HUDEP-2 (cell line): ENCODE measurements around the gene PPM1E.
A peak's percentile ranks its signal among the peaks of the same experiment; 100 is the strongest.
"Not testable (repeated sequence)": the region's sequence is repeated elsewhere in the genome, so short reads cannot be mapped to it uniquely, and the experiment has no call there.

ENCODE experiments used
- DNase-seq, 76 experiments: peaks; one replicate each; lab custom pipeline; 2025; ENCODE audit not compliant: unreplicated experiment in 76 of 76; lab: John Stamatoyannopoulos, UW

Gene PPM1E

GRCh38 chr17:58778482-58778881, 22.8 kb downstream of the PPM1E start:
- not testable (repeated sequence) for DNase-seq

DNA sequence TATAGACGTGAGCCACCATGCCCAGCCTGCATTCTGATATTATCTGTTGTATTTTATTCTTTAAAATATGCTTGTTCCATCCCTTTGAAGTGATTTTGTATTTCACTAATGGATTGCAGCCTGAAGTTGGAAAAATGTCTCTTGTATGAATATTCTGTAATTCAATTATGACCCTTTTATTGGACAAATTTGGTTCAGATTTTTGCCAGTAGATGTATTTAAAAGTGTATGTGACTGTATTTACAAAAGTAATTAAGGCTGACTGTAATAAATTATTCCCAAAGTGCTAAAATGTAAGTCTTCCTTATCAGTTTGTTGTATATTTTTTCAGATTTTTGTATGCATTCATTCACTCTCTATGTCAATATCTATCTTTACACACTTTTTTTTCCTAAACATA, 23.8 kb downstream of the PPM1E start:
- DNase-seq: no peak

DNA sequence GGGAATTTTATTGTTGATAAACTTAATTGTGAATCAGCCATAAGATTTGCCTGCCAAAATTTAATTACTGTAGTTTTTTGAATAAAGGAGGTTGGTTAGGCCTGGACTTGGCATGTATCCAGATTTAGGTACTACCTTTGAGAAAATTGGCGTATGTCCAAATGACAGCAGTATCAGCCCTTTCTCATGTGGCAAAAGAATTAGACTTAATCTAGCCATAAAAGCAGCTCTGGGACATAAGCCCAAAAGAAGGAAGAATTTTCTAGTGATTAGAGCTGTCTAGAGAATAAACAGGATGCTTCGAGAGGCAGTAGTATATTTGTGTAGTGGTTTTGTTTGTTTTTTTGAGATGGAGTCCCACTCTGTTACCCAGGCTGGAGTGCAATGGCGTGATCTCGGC, 27.7 kb downstream of the PPM1E start:
- peak in 27 of 76 experiments; percentile 2 to 54 (median 31) for DNase-seq

DNA sequence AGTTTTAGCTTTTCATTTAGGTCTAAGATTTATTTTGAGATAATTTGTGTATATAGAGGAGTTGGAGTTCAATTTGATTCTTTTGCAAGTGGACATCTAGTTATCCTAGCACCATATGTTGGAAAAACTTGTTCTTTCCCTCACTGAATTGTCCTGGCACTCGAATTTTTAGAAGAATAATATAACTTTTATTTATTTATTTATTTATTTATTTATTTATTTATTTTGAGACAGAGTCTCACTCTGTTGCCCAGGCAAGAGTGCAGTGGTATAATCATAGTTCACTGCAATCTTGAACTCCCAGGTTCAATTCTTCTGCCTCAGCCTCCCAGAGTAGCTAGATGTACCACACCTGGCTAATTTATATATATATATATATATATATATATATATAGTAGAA, 29.4 kb downstream of the PPM1E start:
- no peak for DNase-seq

- peak in 70 of 76 experiments; percentile 5 to 88 (median 62) for DNase-seq
Observed at GRCh38 chr17:58786586-58787295, 31.1 kb downstream of the PPM1E start.

- no peak for DNase-seq
Observed at GRCh38 chr17:58788199-58788598, 32.5 kb downstream of the PPM1E start.

- no peak for DNase-seq
Observed at GRCh38 chr17:58789160-58789559, 33.5 kb downstream of the PPM1E start.

GRCh38 chr17:58789831-58790230, 34.2 kb downstream of the PPM1E start:
- no peak for DNase-seq

DNA sequence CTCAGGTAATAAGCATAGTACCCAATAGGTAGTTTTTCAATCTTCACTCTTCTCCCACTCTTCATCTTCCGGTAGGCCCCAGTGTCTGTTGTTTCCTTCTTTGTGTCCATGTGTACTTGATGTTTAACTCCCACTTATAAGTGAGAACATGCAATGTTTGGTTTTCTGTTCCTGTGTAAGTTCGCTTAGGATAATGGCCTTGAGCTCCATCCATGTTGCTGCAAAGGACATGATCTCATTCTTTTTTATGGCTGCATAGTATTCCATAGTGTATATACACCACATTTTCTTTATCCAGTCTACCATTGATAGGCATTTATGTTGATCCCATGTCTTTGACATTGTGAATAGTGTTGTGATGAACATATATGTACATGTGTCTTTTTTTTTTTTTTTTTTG, 38.9 kb downstream of the PPM1E start:
- not testable (repeated sequence) for DNase-seq

- DNase-seq: no peak
Observed at GRCh38 chr17:58802188-58802587, 46.5 kb downstream of the PPM1E start.

DNA sequence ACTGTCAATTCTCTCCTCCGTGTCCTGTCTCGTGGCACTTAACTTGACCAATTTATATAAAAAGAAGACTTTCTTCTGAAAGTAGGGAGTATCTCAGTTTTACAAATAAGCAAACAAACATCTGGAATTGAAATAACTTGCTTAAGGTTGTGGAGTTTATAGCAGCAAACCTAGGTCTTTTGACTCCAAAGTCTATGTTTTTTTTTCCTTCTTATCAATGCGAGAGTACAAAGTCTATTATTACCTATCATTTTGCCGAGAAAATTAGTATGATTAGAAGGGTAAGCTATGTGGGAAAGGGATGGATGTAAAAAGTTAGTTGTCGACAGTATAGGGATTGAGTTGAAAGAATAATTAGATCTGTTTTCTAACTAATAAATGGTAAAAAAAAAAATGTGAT, 50.4 kb downstream of the PPM1E start:
- no peak for DNase-seq

DNA sequence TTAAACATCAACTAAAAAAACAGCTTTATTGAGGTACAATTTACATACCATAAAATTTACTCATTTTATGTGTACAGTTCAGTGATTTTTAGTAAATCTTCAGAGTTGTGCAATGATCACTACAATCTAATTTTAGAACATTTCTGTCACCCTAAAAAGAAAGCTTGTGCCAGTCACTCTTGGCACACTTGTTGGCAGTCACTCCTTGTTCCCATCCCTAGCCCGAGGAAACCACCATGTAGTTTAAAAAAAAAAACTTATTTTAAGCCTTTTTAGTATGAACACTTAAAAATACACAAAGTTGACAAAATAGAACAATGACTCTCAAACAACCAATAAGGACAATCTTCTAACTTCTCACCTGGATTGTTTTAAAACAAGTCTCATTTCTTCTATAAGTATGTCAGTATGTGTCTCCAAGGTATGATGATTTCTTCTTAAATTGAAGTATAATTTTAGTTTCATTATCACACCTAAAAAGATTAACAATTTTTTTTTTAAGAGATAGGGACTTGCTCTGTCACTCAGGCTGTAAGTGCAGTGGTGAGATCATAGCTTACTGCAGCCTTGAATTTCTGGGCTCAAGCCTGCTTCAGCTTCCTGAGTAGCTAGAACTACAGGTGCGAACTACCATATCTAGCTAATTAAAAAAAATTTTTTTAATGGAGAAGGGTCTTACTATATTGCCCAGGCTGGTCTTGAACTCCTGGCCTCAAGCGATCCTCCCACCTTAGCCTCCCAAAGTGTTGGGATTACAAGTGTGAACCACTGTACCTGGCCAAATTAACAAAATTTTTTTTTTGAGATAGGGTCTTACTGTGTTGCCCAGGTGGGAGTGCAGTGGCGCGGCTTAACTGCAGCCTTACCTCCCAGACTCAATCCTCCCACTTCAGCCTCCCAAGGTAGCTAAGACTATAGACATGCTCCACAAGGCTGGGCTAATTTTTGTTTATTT, 53.2 kb downstream of the PPM1E start:
- no peak for DNase-seq

GRCh38 chr17:58809564-58809936, 53.9 kb downstream of the PPM1E start:
- DNase-seq: no peak

DNA sequence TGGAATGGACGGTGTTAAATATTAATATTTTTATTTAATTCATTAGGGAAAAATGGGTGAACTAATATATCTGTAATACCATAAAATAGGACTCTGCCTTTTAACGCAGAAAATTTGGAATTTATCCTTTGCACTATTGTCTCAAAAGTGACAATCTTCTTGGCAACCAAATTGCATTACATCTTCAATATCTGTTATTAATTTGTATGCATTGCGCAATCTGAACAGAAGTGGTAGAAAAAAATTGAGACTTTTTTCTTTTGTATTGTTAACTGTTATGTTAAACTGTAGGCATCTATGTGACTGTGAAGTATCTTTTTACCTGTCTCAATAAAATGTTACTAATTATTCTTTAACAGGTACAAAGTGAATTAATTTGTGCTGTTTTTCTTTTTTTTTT, 55.6 kb downstream of the PPM1E start:
- no peak for DNase-seq

GRCh38 chr17:58813712-58814111, 58.1 kb downstream of the PPM1E start:
- no peak for DNase-seq

GRCh38 chr17:58818654-58819053, 63.0 kb downstream of the PPM1E start:
- no peak for DNase-seq

DNA sequence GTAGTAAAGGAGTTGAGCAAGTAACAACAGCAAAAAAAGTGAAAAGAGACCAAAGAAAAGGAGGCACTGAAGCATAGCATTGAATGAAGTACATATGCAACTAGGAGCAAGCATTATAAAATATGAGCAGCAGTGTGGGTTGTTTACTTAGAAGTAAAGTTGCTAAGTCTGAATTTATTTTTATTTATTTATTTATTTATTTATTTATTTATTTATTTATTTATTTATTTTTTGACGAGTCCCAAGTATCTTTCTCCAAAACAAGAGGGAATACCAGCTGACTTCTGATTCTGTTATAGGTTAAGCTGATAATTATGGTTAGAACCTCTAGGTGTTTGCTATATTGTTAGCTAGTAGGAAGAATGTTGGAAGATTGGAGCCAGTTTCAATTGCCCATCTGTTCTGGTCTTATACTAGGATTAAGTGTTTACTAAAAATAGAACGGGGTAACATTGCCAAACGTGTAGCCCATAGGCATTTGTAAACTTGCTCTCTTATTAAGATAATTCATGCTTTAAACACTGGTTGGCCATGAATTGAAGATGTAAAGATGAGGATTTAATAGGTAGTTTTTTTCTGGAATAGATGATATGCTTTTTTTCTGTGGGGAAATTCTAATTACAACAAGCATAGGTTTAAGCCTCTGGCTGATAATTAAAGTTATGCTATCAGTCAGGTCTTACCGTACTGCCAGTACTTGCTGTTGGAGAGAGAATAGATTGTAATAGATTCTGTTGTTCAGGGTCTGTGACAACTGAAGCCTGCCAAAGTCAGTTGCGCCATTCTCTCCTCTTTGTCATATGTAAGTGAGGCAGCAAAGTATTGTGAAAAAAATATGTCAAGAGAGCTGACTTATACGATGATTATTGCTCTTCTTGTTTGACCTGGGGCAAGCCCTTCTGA, 66.7 kb downstream of the PPM1E start:
- no peak for DNase-seq

- no peak for DNase-seq
Observed at GRCh38 chr17:58823051-58823525, 67.4 kb downstream of the PPM1E start.

- DNase-seq: no peak
Observed at GRCh38 chr17:58829172-58829637, 73.6 kb downstream of the PPM1E start.

GRCh38 chr17:58831780-58832179, 76.1 kb downstream of the PPM1E start:
- DNase-seq: no peak

DNA sequence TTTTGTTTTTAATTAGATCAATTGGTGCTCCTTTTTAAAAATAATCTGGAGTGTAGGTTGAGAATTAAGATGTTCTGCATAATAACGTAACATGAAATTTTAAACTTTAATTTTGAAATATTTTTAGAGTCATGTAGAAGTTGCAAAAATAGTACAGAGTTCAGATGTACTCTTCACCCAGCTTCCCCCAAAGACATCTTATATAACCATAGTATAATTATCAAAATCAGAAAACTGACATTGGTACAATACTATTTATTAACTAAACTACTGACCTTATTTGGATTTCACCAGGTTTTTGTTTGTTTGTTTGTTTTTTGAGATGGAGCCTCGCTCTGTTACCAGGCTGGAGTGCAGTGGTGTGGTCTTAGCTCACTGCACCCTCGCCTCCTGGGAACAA, 76.9 kb downstream of the PPM1E start:
- no peak for DNase-seq
